Brain pericyte (primary cell): ENCODE measurements around the gene CDC7.
"Not testable (repeated sequence)": the region's sequence is repeated elsewhere in the genome, so short reads cannot be mapped to it uniquely, and the experiment has no call there.

Experiments used
- DNase-seq: peaks from one replicate; pipeline ENCODE4 v3.0.0-alpha.2; 2012; ENCODE audit warnings: low read depth, low spot score

Gene CDC7

DNA sequence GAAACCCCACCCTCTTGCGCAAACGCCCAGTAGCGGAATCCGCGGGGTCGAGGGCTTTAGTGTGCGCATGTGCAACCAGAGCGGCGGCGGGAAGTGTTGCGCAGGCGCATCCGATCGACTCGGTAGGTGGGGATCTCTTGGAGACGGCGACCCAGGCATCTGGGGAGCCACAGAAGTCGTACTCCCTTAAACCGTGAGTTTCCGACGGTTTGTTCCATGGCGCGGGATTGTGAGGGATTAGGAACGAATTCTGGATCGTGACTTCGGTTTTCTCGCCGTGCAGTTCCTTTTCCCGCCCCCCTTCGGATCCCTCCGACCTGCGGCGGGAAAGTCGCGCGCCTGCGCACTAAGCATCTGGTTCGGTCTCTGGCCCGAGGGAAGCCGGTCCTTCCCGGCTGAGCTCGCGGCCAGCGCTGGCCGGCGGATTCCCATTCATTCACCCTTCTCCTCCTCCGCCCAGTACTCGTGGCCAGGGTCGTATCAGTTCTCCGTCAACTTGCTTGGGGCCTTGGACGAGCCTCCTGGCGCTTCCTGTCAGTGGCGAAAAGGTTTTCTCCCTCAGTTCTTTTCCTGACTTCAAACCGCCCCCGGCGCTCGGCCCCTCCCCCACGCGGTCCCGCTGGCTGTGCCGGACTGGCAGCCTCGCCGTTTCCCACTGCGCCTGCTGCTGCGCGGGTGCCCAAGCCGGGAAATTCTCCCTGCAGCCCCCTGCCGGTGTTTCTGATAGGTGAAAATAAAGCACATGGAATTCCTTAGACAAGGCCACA lies at the start of gene CDC7:
TSS of gene CDC7 (plus strand) at position 96 of the 767 bp plus-strand sequence. CDS start 866 bp downstream, outside the sequence.
- peak; percentile 71 for DNase-seq

DNA sequence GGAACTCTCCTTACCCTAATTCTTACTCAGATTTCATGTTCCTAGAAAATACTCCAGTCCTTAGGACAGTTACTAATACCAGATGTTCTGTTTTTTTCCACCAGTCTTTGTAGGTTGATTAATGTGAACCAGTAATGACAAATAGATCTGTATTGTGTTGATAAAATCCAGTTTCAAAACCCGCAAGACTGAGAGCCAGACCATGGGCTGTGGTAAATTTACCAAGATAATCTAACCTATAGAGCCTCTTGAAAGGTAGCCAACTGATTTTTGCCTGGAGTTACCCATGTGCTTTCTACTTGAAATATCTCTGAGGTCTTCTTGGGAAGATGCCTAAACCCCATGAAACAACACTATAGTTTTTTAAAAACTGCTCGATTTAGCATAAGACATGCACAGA lies 46.5 kb upstream of the CDC7 start:
- no peak for DNase-seq

DNA sequence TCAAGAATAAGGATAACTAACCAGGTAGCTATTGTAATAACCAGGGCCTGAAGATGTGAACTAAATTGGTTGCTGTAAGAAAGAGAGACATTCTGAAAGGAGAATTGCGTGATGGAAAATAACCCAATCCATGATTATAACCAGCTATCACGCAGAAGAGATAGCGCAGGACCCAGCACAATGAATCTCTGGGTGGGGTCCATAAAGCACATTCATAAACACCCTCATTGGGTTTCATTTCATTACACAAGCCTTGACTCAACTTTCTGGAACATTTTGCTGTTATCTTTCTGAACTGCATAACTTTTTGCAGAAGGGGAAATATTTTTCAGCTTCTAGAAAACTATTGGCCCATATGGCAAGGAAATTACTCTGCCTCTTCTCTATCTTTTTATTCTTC lies 45.3 kb upstream of the CDC7 start:
- DNase-seq, result no peak

DNA sequence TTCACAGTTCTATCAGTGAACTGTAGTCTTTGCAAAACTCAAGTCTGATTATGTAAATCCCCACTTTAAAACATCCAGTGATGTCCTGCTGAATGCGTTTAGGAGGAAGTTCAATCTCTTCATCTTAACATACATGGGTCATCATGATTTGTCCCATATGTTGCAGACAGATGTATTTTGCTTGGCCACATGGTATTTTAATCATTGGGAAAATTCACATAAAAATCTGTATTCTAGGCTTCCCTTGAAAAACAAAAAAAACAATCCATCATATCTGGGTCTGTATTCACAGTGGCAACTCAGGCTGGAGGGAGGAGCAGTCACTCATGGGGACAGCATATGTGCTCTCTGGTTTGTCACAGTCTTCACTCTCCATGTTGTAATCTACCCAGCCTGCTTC lies 44.8 kb upstream of the CDC7 start:
- no peak for DNase-seq

DNA sequence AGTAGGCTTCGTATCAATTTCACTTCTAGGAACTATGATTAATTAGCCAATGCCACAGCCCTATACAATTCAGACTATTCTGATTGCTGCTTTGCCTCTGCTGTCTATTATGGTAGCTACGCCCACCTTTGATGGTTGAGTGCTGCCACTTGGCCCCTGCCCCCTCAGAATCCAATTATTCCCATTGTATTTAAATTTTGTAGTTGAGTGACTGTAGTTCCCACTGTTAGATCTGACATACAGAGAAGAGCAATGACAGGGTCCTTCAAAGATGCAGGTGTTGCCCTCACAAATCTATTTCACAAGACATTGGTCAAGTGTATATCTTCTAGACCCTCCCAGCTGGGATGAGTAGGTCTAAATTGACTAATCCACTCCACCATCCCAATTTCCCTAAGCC lies 35.3 kb upstream of the CDC7 start:
- not testable (repeated sequence) for DNase-seq

DNA sequence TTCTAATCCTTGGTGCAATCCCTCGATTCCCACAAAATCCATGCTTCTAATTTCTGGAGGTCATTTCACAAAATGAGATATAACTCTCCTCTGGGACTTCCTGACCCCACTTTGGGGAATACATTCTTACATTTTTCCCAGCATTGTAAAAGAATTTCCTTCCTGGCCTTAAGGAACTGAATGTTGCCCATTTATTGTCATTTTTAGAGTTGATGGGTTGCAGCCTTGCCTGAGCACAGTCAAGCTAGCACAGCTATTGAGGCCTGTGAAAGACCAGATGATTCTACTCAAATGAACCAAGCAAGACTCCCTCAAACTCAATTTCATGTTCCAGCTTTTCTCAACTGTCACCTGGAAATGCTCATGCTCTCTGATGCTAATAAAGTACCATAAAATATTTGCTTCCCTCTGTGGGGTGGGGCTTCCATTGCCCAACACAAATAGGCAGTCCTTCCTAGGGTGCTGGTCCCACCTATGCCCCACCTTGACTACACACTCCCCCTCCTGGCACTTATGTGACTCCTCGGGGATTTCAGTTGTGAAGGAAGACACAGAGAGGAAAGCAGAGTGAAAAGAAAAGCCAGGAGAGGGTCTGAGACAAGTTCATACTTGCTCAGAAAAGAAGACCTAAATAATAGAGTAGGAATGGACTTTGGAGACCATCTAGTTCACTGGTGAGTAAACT lies 24.0 kb upstream of the CDC7 start:
- no peak for DNase-seq

DNA sequence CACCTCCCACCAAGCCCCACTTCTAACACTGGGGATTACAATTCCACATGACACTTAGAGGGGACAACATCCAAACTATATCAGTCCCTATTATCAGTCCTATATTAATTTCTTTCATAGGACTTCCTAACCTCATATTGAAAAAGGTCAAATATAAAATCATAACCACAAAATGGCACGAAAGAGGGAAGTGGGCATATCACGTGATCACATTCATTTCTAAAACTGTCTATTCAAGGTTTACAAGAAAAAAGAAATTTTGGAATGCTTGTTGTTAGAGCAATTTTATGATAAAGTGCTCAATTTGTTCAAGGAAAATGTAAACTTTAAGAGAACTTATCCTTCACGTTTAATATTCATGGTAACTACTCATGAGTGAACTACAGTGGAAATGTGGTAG lies 13.2 kb upstream of the CDC7 start:
- no peak for DNase-seq

DNA sequence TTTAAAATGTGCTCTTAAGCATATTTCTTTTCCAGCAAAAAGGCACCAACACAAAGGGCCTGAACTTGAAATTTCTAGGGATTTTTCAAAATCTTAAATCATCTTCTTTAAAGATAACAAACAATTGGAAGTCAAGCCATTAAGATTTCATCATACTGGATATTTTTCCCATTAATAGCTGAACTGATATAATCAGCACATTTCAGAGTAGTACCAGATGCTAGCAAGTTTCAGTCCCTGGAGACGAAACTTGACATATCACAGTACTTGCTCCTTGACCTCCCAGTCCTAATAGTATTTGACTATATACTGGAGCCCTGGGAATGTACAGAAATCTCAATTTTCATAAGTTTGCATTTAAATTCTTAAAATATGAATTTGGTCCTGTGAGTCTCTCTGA lies 10.2 kb upstream of the CDC7 start:
- DNase-seq, result no peak

DNA sequence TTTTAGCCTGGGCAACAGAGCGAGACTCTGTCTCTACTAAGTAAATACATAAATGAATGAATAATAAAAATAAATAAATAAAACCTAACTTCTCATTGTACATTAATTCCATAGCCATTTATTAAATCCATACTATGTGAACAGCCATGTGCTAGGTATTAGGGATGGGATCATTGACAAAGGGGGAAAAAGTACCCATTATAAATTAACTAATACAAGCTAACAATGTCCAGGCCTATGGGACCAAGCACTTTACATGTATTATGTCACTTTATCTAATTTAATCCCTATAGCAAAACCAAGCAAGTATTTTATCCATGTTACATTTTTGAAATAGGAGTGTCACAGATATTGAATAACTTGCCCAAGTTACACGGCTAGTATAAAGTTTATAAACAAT lies 2.6 kb upstream of the CDC7 start:
- DNase-seq, result no peak

DNA sequence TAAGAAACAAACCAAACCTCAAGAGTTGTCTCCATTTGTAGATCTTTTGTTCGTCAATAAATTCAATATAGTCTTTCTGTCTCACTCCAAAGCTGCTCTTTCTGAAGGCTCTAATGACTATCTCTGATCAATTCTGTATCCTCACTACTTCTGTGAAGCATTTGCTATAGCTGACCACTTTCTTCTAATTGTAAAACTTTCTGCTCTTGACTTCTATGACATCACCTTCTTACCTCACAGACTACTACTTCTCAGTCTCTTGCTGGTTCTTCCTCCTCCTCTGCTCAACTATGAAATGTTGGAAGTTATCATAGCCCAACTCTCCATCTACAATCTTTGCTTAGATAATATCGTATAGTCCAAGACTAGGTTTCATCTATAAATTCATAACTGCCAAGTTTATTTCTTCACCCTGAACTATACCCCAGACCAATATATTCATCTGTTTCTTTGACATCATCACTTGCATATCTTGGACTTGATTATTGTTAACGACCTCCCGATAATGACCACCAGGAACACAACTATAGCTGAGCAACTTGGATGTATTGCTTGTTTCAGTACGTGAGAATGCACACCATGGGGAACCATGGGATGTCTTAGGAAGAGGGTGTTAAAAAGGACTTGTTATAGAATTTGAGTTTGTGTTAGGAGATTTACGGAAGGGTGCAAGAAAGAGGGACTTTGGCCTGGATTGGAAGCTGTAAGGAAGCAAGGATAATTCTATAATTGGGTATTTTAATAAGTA lies 2.0 kb upstream of the CDC7 start:
- no peak for DNase-seq

DNA sequence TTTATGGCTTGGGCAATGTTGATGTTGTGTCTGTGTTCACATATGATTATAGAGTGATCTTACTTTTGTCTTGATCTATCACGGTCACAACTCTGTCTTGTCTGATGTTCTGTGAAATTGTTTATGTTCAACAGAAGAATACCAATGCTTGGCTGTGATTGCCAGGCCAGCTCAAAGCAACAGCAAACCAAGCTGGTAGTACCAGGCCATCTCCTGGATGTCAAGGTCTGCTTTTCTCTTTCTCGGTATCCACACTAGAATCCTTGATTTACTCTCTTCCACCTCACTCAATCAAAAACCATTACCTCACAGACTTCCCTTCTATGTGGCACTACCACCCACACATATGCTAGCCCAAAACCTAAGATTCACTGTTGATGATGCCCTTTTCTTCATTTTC lies 1.3 kb upstream of the CDC7 start:
- DNase-seq, result no peak

DNA sequence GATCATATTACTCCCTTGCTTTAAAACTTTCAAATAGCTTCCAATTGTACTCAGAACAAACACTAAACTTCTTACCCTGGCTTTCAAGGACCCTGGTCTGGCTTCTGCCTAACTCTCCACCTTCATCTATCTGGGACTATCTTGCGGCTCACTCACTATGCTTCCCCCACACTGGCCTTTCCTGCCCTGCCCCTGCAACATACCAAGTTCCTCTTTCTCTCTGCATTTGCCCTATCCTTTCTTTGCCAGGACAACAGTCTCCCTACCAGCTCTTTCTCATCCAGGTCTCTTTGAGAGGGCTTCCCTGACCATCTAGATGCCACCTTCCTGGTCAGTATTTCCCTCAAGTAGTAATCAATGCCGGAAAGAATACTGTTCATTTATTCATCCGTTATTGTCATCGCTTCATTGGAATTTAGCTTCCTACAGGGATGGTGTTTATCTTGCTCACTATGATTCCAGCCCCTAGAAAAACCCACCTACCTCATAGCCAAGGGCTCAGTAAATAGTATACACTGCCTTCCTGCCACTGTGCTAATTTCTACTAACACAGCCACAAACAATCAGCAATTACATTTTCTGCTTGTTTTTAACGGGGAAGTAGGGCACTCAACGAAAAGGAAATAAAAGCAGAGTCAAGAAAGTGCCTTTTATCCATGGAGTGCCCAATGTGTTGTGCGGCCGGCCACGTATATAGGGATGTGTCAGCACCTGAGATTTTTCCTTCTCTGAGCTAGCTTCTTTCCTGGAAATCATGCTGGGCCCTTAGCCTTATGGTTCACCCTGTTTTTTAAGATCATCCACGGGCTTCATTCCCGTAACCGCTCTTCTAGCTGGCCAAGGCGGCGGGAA lies 521 bp upstream of the CDC7 start:
- DNase-seq, result no peak

DNA sequence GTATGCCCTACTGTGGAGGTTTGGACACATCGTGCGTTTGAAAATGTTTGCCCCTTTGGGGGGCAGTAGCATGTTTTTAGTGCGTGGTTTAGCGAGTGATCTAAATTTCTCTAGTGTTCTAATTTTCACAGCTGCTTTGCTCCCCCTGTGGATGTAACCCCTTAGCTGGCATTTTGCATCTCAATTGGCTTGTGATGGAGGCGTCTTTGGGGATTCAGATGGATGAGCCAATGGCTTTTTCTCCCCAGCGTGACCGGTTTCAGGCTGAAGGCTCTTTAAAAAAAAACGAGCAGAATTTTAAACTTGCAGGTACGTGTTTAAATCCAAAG lies 836 bp downstream of the CDC7 start:
- no peak for DNase-seq

DNA sequence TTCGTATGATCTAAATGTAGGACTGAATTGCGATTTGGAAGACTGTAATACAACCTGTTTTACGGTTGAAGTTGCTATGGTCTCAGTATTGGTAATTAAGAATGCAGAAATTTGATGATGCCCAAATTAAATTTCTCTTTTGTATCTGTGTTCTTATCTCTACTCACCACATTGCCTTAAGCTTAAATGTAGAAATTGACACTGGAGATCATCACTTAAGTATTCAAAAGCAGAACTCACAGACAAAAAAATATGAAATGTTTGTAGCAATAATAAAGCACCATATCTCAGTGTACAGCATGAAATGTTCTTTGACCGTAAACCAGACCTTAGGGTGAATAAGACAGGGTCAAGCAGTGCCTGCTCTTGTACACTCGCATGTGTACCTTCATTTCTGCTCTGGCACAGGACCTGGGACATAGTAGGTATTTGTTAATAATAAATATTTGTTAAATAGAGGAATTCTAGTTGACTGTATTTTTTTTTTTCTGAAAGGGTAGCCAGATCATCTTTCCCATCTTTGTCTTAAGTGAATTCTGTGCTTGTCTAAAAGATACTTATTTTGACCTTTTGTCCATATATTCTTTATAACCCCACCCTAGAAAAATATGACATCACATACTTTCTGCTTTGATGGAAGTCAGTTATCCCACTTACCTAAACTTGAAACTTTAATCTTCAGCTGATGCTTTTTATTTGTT lies 1.5 kb downstream of the CDC7 start:
- no peak for DNase-seq

DNA sequence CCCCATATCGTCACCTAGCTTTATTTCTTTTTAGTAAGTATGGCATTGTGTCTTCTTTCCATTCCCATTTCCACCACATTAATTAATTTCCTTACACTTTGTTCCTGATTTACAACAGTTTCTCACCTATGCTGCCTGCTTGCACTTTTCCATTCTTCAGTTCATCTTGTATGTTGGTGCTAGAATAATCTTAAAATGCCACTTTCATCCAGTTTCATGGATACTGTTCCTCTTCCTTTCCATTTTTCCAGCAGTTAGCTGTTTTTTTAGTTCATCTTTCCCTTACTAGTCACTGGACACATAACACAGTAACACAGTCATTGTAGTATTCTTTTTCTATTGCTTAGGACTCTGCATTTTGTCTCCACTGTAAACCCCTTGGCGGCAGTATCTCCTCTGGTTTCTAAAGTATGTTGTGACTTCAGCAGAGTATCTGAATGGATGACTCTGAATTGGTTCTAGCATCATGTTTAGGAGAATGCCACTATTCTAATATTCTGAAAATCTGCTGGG lies 2.1 kb downstream of the CDC7 start:
- no peak for DNase-seq

DNA sequence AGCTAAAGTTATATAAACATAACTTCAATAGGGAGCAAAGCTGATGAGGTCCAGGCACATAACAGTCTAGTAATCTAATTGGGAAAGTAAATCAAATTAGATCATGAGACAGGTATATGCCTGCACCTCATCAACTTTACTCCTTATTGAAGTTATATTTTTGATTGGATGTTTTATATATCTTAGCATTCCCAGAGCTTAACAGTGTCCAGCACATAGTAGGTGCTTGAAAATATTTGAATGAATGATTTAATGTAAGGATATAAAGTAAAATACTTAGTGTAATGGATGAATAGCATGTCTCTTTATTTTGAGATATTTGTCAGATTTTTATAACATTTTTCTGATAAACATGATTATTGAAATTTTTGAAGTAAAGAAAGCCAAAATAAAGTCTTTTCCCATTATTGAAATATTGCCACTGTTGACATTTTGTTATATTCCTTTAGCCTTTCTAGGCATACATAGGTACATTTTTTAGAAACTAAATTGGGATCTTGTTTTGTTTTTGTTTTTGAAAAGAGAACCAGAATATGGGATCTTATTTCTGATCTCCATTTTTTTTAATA lies 2.8 kb downstream of the CDC7 start:
- no peak for DNase-seq

DNA sequence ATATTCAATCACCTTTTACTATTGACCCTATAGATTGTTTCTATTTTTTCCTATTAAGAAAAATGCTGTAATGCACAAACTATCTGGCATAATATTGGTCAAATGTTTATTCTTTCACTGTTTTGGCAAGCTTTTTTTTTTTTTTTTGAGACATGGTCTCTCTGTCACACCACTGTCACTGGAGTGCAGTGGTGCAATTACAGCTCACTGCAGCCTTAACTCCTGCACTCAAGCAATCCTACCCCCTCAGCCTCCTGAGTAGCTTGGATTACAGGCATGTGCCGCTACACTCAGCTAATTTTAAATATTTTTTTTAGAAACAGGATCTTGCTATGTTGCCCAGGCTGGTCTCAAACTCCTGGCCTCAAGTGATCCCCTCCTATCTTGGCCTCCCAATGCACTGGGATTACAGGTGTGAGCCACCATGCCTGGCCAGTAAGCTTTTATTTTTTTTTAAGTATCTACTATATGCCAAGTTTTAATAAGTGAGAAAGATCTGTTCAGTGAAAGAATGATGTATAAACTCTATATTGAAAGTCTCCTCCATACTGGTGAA lies 3.4 kb downstream of the CDC7 start:
- DNase-seq, result no peak

DNA sequence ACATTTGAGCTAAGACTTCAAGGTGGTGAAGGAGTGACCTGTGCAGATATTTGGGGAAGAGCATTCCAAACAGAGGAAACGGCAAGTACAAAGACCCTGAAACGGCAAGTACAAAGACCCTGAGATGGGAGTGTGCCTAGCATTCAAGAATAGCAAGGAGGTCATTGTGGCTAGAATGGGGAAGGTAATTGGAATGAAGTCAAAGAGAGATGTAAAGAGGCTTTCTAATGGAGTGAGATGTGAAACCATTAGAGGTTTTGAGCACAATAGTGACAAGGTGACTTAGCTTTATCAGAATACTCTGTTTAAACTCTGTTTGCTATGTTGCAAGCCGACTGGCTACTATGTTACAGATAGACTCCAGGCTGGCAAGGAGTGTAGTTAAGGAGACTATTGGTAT lies 4.4 kb downstream of the CDC7 start:
- DNase-seq, result no peak

DNA sequence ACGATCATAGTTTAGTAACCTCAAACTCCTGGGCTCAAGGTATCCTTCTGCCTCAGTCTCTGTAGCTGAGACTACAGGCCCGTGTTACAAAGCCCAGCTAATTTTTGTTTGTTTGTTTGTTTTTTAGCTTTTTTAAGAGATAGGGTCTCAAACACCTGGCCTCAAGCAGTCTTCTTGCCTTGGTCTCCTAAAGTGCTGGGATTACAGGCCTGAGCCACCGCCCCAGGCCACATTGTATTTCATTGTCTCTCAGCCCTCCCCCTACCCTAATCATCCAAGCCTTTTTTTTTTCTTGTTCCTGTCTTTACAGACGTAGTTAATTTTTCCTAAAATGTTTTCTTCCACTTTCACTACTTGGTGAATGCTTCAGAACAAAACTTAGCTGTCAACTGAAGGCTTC lies 5.4 kb downstream of the CDC7 start:
- DNase-seq, result no peak

DNA sequence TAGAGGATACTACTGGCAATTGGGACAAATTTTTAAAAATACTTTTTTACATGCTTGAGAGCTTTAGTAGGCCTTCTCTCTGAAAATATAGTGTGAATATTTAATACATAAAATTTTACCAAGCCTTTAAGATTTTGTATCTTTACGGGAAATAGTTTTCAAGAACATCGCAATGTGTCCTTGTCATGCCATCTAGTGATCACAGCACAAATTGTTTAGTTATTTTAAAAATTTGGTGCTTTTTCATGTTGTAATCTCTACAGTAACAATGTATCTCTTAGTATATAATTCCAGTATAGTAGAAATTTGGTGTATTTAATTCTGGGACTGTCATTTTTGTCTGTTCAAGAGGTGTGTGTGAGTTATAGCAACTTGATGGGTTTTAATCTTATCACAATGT lies 6.7 kb downstream of the CDC7 start:
- DNase-seq, result no peak
